Muscle layer of colon (tissue), 2 donors: ENCODE results near the gene CACNA2D2.

Source experiments
- H3K27ac ChIP-seq: one replicate; pipeline ENCODE4 v1.7.0; 2013; ENCODE audit warnings: low read depth, mild to moderate bottlenecking, low read length, moderate library complexity
- H3K27me3 ChIP-seq, 2 donors: one replicate each; pipeline ENCODE4 v1.7.0; 2013; ENCODE audit warnings: low read length in 2 of 2, mild to moderate bottlenecking in 2 of 2; ENCODE audit not compliant: insufficient read depth in 2 of 2, control insufficient read depth in 1 of 2
- H3K36me3 ChIP-seq: one replicate; pipeline ENCODE4 v1.7.0; 2013; ENCODE audit warnings: mild to moderate bottlenecking, low read length; ENCODE audit not compliant: insufficient read depth
- H3K4me1 ChIP-seq: one replicate; pipeline ENCODE4 v1.7.0; 2013; ENCODE audit warnings: mild to moderate bottlenecking, low read length; ENCODE audit not compliant: insufficient read depth
- H3K4me3 ChIP-seq, 2 donors: one replicate each; pipeline ENCODE4 v1.7.0; 2013; ENCODE audit warnings: low read length in 2 of 2, low read depth in 1 of 2, mild to moderate bottlenecking in 1 of 2, moderate library complexity in 1 of 2
- H3K9ac ChIP-seq: one replicate; pipeline ENCODE4 v1.7.0; 2013; ENCODE audit warnings: low read length
- H3K9me3 ChIP-seq: one replicate; pipeline ENCODE4 v1.7.0; 2013; ENCODE audit warnings: mild to moderate bottlenecking, low read length
- donor health status: abdominal sarcoma.
- donor health status: Adenocarcinoma of cecum.

CACNA2D2 gene

DNA sequence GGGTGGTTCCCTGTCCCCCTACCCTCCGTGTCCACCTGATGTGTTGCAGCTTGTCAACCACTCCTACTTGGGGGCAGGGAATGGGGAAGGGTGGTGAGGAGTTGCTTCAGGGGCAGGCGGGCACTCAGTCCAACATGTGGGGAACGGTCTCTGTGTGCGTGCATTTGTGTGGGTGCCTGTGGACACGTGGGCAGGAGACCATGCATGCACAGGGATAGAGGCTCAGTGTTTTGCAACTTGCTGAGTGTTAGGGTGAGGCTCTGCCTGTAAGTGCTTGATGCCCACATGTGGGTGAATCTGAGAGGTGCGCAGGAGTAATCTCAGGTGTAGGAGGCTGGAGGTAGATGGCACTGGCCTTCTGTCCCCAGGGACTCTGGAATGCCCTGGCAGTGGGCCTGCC lies 119.7 kb downstream of the CACNA2D2 start:
- Histone ChIP-seq H3K4me1 (no peaks in the 10 kb centered on the region), H3K4me3 (no peak overlapping the region), H3K36me3 (no peaks in the 10 kb centered on the region), H3K9me3 (no peaks in the 10 kb centered on the region), H3K27ac (no peak overlapping the region), H3K9ac (no peak overlapping the region), H3K27me3 (no peaks in the 10 kb centered on the region)

DNA sequence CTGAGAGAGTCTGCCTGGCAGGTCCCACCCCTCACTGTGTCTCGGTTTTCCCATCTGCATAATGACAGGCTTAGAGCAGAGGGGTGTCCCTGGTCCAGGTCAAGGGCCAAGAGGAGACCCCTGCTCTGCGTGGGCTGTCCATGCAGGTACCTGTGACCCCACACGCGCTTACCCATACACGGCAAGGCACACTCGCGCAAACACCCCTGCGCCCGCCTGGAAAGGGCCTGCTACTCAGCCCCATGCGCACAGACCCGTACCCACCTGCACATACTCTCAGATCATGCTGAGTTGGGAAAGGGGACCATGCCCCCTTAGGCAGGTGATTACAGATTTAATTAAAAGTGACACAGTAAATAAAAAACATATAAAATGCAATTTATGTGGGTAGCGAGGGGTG lies 120.7 kb downstream of the CACNA2D2 start:
- H3K4me1 ChIP-seq, result no peaks in the 10 kb centered on the region
- no peak overlapping the region for H3K9ac ChIP-seq
- H3K27ac ChIP-seq, result no peak overlapping the region
- no peaks in the 10 kb centered on the region for H3K9me3 ChIP-seq
- no peak overlapping the region for H3K4me3 ChIP-seq
- no peaks in the 10 kb centered on the region for H3K27me3 ChIP-seq
- no peaks in the 10 kb centered on the region for H3K36me3 ChIP-seq

DNA sequence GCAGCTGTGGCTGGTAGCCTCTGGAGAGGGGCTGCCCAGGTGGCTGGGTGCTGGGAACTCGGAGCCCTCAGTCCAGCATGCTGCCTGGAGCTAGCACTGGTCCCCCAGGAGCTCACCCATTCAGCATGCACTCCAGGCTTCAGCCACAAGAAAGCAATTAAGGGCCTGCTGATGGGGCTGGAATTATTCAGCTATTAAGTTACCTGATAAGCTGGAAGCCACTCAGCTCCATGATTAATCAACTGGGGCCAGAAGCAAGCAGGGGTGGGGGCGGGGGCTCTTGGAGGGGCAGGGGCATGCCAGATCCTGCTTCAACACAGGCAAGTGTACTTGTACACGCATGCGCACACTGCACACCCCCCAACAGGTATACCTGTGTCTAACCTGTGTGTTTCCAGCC lies 122.1 kb downstream of the CACNA2D2 start:
- Histone ChIP-seq H3K27ac (no peak overlapping the region), H3K9me3 (no peaks in the 10 kb centered on the region), H3K27me3 (no peaks in the 10 kb centered on the region), H3K4me1 (no peaks in the 10 kb centered on the region), H3K9ac (no peak overlapping the region), H3K36me3 (no peaks in the 10 kb centered on the region), H3K4me3 (no peak overlapping the region)

DNA sequence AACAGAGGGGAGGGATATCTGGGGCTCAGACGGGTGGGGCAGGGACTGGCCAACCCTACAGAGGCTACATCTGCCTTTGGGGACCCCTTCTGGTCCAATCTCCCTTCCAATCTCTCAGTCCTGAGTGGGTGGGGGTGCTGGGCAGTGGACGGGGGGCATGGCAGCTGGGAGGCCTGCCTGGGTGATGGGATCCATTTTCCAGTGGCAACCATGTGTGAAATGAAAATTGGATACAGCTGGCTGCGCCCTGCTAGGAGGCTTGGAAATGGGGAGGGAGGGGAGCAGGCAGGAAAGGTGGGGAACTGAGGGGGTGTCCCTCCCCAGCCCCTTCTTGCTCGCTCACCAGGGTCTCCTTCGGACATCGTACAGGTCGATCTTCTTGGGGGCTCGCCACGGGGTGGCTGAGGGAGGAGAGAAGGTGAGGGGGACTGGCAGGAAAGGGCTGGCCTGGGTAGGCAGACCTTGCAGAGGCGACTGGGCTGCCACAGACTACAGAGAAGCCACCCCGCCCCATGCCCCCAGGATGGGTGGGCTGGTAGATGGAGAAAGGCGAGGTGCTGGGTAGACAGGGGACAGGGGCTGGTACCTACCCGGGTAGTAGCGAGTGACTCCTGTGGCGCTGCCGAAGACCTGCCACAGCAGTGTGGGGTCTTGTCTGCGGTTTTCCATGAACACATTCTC lies 122.9 kb downstream of the CACNA2D2 start:
- no peaks in the 10 kb centered on the region for H3K36me3 ChIP-seq
- H3K4me1 ChIP-seq, result no peaks in the 10 kb centered on the region
- H3K4me3 ChIP-seq, result no peak overlapping the region
- H3K27me3 ChIP-seq, result no peaks in the 10 kb centered on the region
- no peak overlapping the region for H3K9ac ChIP-seq
- no peaks in the 10 kb centered on the region for H3K9me3 ChIP-seq
- no peak overlapping the region for H3K27ac ChIP-seq

DNA sequence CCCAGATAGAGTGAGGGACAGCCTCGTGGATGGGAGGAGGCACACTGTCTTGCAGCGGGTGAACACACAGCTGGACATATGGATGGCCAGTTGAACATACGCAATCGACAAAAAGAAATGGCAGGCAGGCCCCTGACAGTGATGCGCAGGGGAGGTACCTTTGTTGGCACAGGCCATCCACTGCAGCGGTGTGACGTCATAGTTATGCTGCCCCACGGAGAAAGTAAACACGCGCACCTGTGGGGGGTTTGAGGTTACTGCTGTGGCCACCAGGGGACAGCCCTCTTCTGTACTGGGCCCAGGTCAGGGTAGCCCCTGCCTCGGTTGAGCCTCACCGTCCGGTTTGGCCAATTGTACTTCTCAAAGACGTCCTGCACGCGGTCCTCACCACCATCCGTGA lies 124.7 kb downstream of the CACNA2D2 start:
- Histone ChIP-seq H3K4me1 (no peaks in the 10 kb centered on the region), H3K36me3 (no peaks in the 10 kb centered on the region), H3K9ac (no peak overlapping the region), H3K9me3 (no peaks in the 10 kb centered on the region), H3K27me3 (no peaks in the 10 kb centered on the region), H3K4me3 (no peak overlapping the region), H3K27ac (no peak overlapping the region)

DNA sequence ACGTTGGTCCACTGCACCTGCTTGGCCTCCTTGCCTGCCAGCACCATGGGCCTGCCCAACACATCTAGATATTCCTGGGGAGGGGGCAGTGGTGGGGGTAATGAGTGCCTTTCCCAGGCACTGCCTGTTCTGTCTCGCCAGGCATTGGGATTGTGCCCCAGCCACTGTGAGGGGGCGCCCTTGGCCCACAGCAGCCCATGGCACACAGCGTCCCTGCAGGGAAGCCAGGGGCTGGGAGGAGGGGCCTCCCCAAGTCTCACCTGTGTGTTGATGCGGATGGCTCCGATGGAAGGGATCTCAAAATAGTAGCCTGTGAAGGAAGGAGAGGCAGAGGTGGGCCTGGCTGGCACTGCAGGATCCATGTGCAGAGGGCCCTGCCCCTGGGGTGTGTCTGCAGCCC lies 125.4 kb downstream of the CACNA2D2 start:
- H3K9me3 ChIP-seq, result no peaks in the 10 kb centered on the region
- H3K27me3 ChIP-seq, result no peaks in the 10 kb centered on the region
- no peaks in the 10 kb centered on the region for H3K36me3 ChIP-seq
- no peak overlapping the region for H3K9ac ChIP-seq
- H3K4me1 ChIP-seq, result no peaks in the 10 kb centered on the region
- H3K27ac ChIP-seq, result no peak overlapping the region
- H3K4me3 ChIP-seq, result no peak overlapping the region

DNA sequence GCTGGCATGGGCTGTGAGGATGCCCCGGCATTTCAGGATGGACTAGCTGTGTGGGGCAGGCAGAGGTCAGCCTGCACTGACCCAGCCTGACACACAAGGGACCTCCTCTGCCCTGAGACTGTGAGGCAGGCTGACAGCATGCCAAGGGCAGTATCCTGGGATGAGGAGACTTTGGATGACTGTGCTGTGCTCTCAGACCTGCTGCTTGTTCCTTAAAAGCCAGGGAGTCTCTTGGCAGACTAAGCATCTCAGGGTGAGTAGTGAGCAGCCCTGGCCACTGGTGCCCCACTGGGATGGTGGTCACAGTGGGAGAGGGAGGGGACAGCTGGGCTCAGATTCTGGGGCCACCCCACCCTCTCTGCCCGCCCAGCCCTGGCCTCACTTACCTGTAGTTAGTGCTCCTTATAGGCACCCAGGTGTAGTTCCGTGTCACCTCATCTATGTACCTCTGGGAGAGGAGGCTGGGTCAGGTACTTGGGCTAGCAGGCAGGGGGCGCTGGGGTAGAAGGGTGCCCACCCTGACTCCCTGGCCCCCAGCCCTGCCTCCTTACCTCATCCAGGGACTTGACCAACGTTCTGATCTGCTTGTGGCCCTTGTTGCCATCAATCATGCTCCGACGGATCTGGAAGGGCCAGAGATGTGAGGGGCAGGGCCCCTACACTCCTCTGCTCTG lies 128.0 kb downstream of the CACNA2D2 start:
- Histone ChIP-seq H3K27ac (no peak overlapping the region), H3K36me3 (no peaks in the 10 kb centered on the region), H3K4me3 (no peak overlapping the region), H3K9ac (no peak overlapping the region), H3K4me1 (no peaks in the 10 kb centered on the region), H3K27me3 (peaks cover 0 to 9% of the 10 kb centered on the region in 2 donors), H3K9me3 (no peaks in the 10 kb centered on the region)

DNA sequence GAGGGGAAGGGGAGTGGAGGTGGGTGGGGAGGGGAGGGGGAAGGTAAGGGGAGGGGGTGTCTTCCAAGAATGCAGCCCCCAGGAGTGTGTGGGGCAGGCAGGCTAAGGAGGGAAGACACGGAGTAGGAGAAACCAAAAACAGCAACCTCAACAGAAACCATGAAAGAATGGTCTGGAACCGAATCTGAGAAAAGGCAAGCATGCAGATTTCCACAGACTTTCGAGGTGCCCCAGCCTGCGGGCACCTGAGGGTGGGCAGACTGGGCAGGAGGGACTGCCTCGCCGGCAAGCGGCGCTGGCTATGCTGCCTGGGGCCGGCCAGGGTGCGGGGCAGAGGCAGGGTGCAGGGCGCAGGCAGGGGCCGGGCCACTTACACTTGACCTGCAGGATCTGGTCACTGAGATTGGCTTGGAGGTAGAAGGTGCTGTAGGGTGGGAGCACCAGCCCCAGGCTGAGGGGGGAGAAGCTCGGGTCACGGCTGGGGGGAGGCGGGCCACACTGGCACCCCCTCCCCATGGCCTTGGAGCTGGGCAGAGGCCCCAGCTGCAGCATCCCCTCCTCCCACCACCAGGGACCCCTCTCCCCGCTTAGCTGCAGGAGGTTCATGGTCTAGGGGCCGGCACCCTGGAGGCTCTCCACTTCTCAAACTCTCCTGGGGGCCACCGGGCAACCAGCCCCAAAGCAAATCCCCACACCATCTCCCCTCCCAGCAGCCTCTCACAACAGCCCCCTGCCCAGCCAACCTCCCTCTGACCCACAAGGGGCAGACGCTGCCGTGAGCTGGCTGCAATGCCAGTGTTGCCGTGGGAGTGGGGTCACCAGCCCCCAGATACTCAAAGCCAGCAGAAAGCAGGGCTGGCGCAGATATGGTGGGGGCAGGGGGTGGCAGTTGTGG lies 128.8 kb downstream of the CACNA2D2 start:
- Histone ChIP-seq H3K4me1 (no peaks in the 10 kb centered on the region), H3K27me3 (peaks cover 0 to 15% of the 10 kb centered on the region in 2 donors), H3K4me3 (no peak overlapping the region), H3K9ac (no peak overlapping the region), H3K27ac (no peak overlapping the region), H3K36me3 (no peaks in the 10 kb centered on the region), H3K9me3 (no peaks in the 10 kb centered on the region)

DNA sequence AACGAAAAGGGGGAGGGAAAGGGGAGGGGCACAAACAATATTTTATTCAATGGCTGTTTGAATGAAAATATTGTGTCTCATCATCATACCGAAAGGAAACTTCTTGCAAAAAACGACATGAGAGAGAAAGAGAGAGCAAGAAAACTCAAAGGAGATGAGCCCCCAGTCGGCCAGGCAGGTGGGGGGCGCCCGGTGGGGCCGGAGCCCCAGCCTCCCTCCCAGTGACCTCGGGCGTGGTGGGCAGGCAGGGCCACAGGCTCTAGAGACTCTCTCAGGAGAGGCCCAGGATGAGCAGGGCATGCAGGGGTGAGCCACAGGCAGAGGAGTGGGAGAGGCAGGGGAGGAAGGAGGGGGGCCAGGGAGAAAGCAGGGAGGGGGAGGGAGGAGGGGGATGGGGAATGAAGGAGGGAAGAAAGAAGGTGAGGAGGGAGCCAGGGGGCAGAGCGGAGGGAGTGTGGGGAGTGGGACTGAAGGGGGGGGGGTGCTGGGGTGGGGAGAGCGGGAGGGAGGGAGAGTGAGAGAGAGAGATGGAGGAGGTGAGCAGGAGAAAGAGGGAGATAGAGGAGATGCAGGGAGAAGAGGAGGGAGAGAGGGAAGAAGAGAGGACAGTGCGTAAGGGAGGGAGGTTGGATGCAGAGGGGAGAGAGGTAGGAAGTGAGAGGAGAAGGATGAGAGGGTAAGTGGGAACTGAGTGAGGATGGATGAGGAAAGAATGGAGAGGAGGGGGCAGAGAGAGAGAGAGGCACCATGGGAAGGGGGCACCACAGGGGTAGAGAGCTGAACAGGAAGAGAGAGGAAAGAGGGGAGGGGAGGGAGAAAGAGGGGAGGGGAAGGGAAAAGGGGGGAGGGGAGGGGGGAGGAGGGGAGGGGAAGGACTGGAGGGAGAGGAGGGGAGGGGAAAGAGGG lies 130.0 kb downstream of the CACNA2D2 start:
- Histone ChIP-seq H3K27me3 (peaks cover 0 to 18% of the 10 kb centered on the region in 2 donors), H3K9me3 (no peaks in the 10 kb centered on the region), H3K27ac (no peak overlapping the region), H3K4me3 (no peak overlapping the region), H3K4me1 (no peaks in the 10 kb centered on the region), H3K36me3 (no peaks in the 10 kb centered on the region), H3K9ac (no peak overlapping the region)

DNA sequence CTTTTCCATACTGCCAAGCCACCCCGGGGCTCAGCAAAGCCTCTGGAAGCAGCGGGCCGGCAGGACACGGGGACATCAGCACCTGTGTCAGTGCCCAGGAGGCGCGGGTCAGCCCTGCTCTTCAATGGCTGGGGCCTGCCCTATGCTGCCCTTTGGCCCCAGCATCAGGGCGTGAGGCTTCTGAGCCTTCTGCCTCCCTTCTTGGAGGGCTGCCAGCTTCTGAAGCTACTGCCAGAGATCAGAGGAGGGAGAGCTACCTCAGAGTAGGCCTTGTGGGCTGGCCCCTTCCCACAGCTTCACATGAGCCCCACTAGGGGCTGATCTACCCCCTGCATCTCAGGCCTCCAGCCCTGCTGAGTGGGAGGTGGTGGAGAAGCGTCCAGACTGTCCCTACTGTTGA lies 131.1 kb downstream of the CACNA2D2 start:
- H3K4me3 ChIP-seq, result no peak overlapping the region
- no peaks in the 10 kb centered on the region for H3K4me1 ChIP-seq
- H3K9ac ChIP-seq, result no peak overlapping the region
- no peaks in the 10 kb centered on the region for H3K36me3 ChIP-seq
- no peaks in the 10 kb centered on the region for H3K9me3 ChIP-seq
- no peak overlapping the region for H3K27ac ChIP-seq
- peaks cover 0 to 18% of the 10 kb centered on the region in 2 donors for H3K27me3 ChIP-seq
